K562 (cell line): Measurements from ENCODE around the gene SCNN1B.

Experiments
- EHMT2 ChIP-seq: fragments of 450-650 bp; IDR thresholded peaks from 2 replicates; pipeline ENCODE4 v1.6.1; 2018; ENCODE audit warnings: antibody characterized with exemption
- FOXP1 ChIP-seq: sonication (generic); formaldehyde crosslinking; IDR thresholded peaks from 2 replicates; pipeline ENCODE4 v1.8.0; 2022; ENCODE audit warnings: mild to moderate bottlenecking, missing genetic modification reagents
- MAZ ChIP-seq, 2 experiments: fragments of 450-650 bp in 1 of 2; sonication (generic) in 1 of 2; formaldehyde crosslinking; IDR thresholded peaks in 1 of 2; conservative IDR thresholded peaks in 1 of 2; 2 replicates each; pipeline versions ENCODE4 v1.4.0 to v1.5.0; 2020; ENCODE audit warnings: mild to moderate bottlenecking in 1 of 2, missing genetic modification reagents in 1 of 2
- MEF2A ChIP-seq: IDR thresholded peaks from 2 replicates; pipeline ENCODE4 v1.6.1; 2011; ENCODE audit warnings: low read depth, mild to moderate bottlenecking, low read length, moderate library complexity; ENCODE audit not compliant: control insufficient read depth
- MXI1 ChIP-seq: IDR thresholded peaks from 2 replicates; pipeline ENCODE4 v1.6.1; 2011; ENCODE audit warnings: low read depth, mild to moderate bottlenecking, improper control_type of control experiment, low read length
- NCOR1 ChIP-seq: fragments of 450-650 bp; IDR thresholded peaks from 2 replicates; pipeline ENCODE4 v1.6.1; 2016; ENCODE audit warnings: mild to moderate bottlenecking, moderate library complexity
- POLR2A ChIP-seq: fragments of 450-650 bp; conservative IDR thresholded peaks from 2 replicates; pipeline ENCODE4 v1.6.1; 2016
- REST ChIP-seq, 2 experiments: fragments of 450-650 bp; formaldehyde crosslinking in 1 of 2; IDR thresholded peaks; 2 replicates each; pipeline versions ENCODE4 v1.4.0 to v1.6.1; 2014 to 2020; ENCODE audit warnings: mild to moderate bottlenecking in 2 of 2, borderline replicate concordance in 1 of 2, low read depth in 1 of 2
- ZNF232 ChIP-seq: sonication (generic); formaldehyde crosslinking; IDR thresholded peaks from 2 replicates; pipeline ENCODE4 v1.8.0; 2022; ENCODE audit warnings: mild to moderate bottlenecking, missing genetic modification reagents
- ZNF3 ChIP-seq: fragments of 250-450 bp; sonication (Bioruptor Pico); IDR thresholded peaks from 2 replicates; pipeline ENCODE4 v1.5.0; 2021; ENCODE audit warnings: mild to moderate bottlenecking, moderate library complexity
- ZZZ3 ChIP-seq: fragments of 450-650 bp; IDR thresholded peaks from 2 replicates; pipeline ENCODE4 v1.6.1; 2016; ENCODE audit warnings: antibody characterized with exemption, mild to moderate bottlenecking, moderate library complexity

GRCh38 chr16:23310744-23311143, 8.6 kb downstream of the SCNN1B start:
- no peak for TF ChIP-seq REST (IDR thresholded peaks at IDR 0.05; ENCODE audit: borderline replicate concordance)
- TF ChIP-seq REST (CRISPR knock-in tag; IDR thresholded peaks at IDR 0.05; ENCODE audit: low read depth), result no peak
- TF ChIP-seq ZNF3 (CRISPR knock-in tag), result no peak
- no peak for TF ChIP-seq NCOR1
- no peak for TF ChIP-seq POLR2A
- no peak for TF ChIP-seq FOXP1 (CRISPR knock-in tag)
- TF ChIP-seq ZNF232 (CRISPR knock-in tag), result no peak
- TF ChIP-seq MAZ (CRISPR knock-in tag; conservative IDR thresholded peaks at IDR 0.05 in 1 of 2, IDR thresholded peaks at IDR 0.05 in 1 of 2), result no peak
- no peak for TF ChIP-seq ZZZ3
- no peak for TF ChIP-seq MEF2A
- no peak for TF ChIP-seq MXI1
- TF ChIP-seq EHMT2, result no peak
